ENCODE measurements around the gene VAV1. TPM values are rescaled to one million over a fixed set of nuclear protein-coding genes. Genes with fewer than 3 reads are reported as not detected.

The VAV1 gene
- total RNA-seq, 1 donor, result 0.36 TPM

DNA sequence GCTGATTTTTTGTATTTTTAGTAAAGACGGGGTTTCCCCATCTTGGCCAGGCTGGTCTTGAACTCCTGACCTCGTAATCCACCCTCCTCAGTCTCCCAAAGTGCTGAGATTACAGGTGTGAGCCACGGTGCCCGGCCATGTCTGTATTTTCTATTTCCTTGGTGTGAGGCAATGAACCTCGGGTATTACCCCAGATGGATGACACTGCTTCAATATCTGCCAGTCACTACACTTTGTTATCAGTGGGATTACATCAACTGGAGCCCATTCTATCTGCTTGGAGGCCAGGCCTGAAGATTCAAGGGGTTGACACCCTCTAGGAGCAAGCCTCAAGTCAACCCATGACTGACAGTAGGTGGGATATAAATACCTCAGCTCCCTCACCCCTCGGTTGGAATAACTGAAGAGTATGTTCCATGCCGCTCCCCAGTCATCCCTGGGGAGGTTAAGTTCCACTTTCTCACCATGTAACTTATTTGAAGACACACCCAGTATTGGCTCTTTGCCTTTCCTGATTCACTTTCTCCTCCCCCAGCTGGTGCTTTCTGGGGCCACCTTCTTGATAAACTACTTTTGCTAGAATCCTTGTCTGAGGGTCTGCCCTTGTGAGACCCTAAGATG lies 113.9 kb downstream of the VAV1 start:
- TF ChIP-seq, protein P1, sequence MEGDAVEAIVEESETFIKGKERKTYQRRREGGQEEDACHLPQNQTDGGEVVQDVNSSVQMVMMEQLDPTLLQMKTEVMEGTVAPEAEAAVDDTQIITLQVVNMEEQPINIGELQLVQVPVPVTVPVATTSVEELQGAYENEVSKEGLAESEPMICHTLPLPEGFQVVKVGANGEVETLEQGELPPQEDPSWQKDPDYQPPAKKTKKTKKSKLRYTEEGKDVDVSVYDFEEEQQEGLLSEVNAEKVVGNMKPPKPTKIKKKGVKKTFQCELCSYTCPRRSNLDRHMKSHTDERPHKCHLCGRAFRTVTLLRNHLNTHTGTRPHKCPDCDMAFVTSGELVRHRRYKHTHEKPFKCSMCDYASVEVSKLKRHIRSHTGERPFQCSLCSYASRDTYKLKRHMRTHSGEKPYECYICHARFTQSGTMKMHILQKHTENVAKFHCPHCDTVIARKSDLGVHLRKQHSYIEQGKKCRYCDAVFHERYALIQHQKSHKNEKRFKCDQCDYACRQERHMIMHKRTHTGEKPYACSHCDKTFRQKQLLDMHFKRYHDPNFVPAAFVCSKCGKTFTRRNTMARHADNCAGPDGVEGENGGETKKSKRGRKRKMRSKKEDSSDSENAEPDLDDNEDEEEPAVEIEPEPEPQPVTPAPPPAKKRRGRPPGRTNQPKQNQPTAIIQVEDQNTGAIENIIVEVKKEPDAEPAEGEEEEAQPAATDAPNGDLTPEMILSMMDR (IDR thresholded peaks at IDR 0.05; ENCODE audit: extremely low read depth, low read depth, low read length), result no peak
- H3K27me3 ChIP-seq (ENCODE audit: insufficient read depth, low read length), result no peaks in the 10 kb centered on the region
- no peaks in the 10 kb centered on the region for H4K20me1 ChIP-seq (ENCODE audit: insufficient read depth, low read length)
- no peak overlapping the region for H3K4me2 ChIP-seq (ENCODE audit: insufficient read depth, low read length)
- no peaks in the 10 kb centered on the region for H3K9me3 ChIP-seq (ENCODE audit: low read depth, low read length)
- no peaks in the 10 kb centered on the region for H3K36me3 ChIP-seq (ENCODE audit: insufficient read depth, low read length)
- no peaks in the 10 kb centered on the region for H3K79me2 ChIP-seq (ENCODE audit: insufficient read depth, low read length)
- DNase-seq (ENCODE audit: insufficient read length, low spot score, missing footprints), result no peak
- no peak overlapping the region for H2AFZ ChIP-seq (ENCODE audit: low read length)
- no peak overlapping the region for H3K4me3 ChIP-seq (ENCODE audit: insufficient read depth, low read length)
- no peak overlapping the region for H3K27ac ChIP-seq (ENCODE audit: low read depth, low read length)
- no peaks in the 10 kb centered on the region for H3K4me1 ChIP-seq (ENCODE audit: insufficient read depth, low read length)

DNA sequence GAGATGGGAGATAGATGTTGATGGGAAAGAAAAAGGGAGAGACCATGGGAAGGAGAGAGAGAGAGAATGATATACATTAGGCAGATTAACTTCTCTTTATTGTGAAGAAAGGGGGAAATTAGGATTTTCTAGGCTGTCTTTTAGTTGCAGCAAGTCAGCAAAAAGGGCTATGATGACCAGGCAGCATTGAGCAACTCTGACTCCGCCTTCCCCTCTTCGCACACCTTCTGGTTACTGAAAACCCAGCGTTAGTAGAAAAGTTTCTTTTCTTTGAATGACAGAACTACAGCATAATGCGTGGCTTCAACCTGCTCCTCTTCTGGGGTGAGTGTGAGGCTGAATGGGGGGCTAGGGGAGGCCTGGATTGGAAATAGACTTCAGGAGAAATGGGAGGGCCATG lies 114.8 kb downstream of the VAV1 start, which contains the start of gene ADGRE1:
Gene ADGRE1, plus strand, starts transcription at position 264 of the 400 bp plus-strand sequence. Its CDS starts 30 bp downstream, at position 294.
- Histone ChIP-seq H3K4me2 (ENCODE audit: insufficient read depth, low read length) (no peak within 1 kb of the TSS), H3K4me1 (ENCODE audit: insufficient read depth, low read length) (no peaks in the 10 kb centered on the region)

GRCh38 chr19:6888967-6889366 lies 116.5 kb downstream of the VAV1 start:
- TF ChIP-seq, protein P1 (IDR thresholded peaks at IDR 0.05; ENCODE audit: extremely low read depth, low read depth, low read length), result no peak

More for the DNA sequence above, 114.8 kb downstream of the VAV1 start, which contains the start of gene ADGRE1:
- no peaks in the 10 kb centered on the region for H3K9me3 ChIP-seq (ENCODE audit: low read depth, low read length)
- H3K79me2 ChIP-seq (ENCODE audit: insufficient read depth, low read length), result no peaks in the 10 kb centered on the region
- no peak within 1 kb of the TSS for H2AFZ ChIP-seq (ENCODE audit: low read length)
- H3K4me3 ChIP-seq (ENCODE audit: insufficient read depth, low read length), result no peak within 1 kb of the TSS
- H3K36me3 ChIP-seq (ENCODE audit: insufficient read depth, low read length), result no peaks in the 10 kb centered on the region
- no peak for DNase-seq (ENCODE audit: insufficient read length, low spot score, missing footprints)
- no peaks in the 10 kb centered on the region for H4K20me1 ChIP-seq (ENCODE audit: insufficient read depth, low read length)
- H3K27ac ChIP-seq (ENCODE audit: low read depth, low read length), result no peak within 1 kb of the TSS
- no peaks in the 10 kb centered on the region for H3K27me3 ChIP-seq (ENCODE audit: insufficient read depth, low read length)
- TF ChIP-seq, protein P1 (IDR thresholded peaks at IDR 0.05; ENCODE audit: extremely low read depth, low read depth, low read length), result no peak

DNA sequence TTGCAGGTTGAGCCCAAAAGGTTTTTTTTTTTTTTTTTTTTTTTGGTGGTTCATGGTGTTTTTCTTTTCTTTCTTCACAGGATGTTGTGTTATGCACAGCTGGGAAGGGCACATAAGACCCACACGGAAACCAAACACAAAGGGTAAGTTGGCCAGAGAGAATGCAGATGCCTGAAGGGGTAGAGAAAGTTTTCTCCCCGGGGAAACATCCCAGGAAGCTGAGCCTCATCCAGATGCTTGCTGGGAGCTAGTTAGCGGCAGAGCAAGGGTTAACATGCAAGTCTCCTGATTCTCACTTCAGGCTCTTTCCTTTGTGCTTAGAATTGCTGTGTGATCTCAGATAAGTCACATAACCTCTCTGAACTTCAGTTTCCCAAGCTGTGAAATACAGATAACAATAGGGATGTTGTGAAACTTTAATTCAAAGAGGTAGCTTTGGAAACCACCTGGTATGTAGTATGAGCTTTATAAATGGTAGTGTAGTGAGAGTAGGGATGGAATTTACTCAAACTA lies 117.9 kb downstream of the VAV1 start:
- Histone ChIP-seq H3K4me3 (ENCODE audit: insufficient read depth, low read length) (no peak overlapping the region), H2AFZ (ENCODE audit: low read length) (no peak overlapping the region), H3K4me1 (ENCODE audit: insufficient read depth, low read length) (no peaks in the 10 kb centered on the region), H3K9me3 (ENCODE audit: low read depth, low read length) (no peaks in the 10 kb centered on the region), H3K36me3 (ENCODE audit: insufficient read depth, low read length) (no peaks in the 10 kb centered on the region), H4K20me1 (ENCODE audit: insufficient read depth, low read length) (no peaks in the 10 kb centered on the region), H3K27ac (ENCODE audit: low read depth, low read length) (no peak overlapping the region), H3K79me2 (ENCODE audit: insufficient read depth, low read length) (no peaks in the 10 kb centered on the region), H3K27me3 (ENCODE audit: insufficient read depth, low read length) (no peaks in the 10 kb centered on the region), H3K4me2 (ENCODE audit: insufficient read depth, low read length) (no peak overlapping the region)
- no peak for DNase-seq (ENCODE audit: insufficient read length, low spot score, missing footprints)
- TF ChIP-seq, protein P1 (IDR thresholded peaks at IDR 0.05; ENCODE audit: extremely low read depth, low read depth, low read length), result no peak

More at GRCh38 chr19:6888967-6889366, 116.5 kb downstream of the VAV1 start:
- Histone ChIP-seq H3K4me1 (ENCODE audit: insufficient read depth, low read length) (no peaks in the 10 kb centered on the region), H3K27ac (ENCODE audit: low read depth, low read length) (no peak overlapping the region), H3K4me3 (ENCODE audit: insufficient read depth, low read length) (no peak overlapping the region), H3K4me2 (ENCODE audit: insufficient read depth, low read length) (no peak overlapping the region), H3K27me3 (ENCODE audit: insufficient read depth, low read length) (no peaks in the 10 kb centered on the region), H4K20me1 (ENCODE audit: insufficient read depth, low read length) (no peaks in the 10 kb centered on the region), H3K79me2 (ENCODE audit: insufficient read depth, low read length) (no peaks in the 10 kb centered on the region), H2AFZ (ENCODE audit: low read length) (no peak overlapping the region), H3K9me3 (ENCODE audit: low read depth, low read length) (no peaks in the 10 kb centered on the region), H3K36me3 (ENCODE audit: insufficient read depth, low read length) (no peaks in the 10 kb centered on the region)
- DNase-seq (ENCODE audit: insufficient read length, low spot score, missing footprints), result no peak
